CD14-positive monocyte (primary cell): Measurements from ENCODE around the gene PSORS1C1. TPM values are rescaled to one million over a fixed set of nuclear protein-coding genes. Genes with fewer than 3 reads are reported as not detected.

Experiments used
- DNase-seq, 3 donors: peaks; one replicate each; pipeline ENCODE4 v3.0.0-alpha.2; 2011 to 2022
- H2AFZ ChIP-seq: 2 replicates; pipeline ENCODE4 v1.6.0; 2012; ENCODE audit warnings: mild to moderate bottlenecking, low read depth, low read length, inconsistent platforms; ENCODE audit not compliant: insufficient read depth, poor library complexity, severe bottlenecking
- H3K27ac ChIP-seq, 2 donors: 1 replicate in 1 of 2; 2 replicates in 1 of 2; pipeline ENCODE4 v1.5.1; 2012 to 2013; ENCODE audit warnings: low read length in 2 of 2, control low read depth in 1 of 2, inconsistent platforms in 1 of 2, low read depth in 1 of 2, mild to moderate bottlenecking in 1 of 2
- H3K27me3 ChIP-seq, 2 donors: one replicate each; pipeline versions ENCODE4 v1.6.0 to v1.6.1; 2011 to 2013; ENCODE audit warnings: low read length in 2 of 2; ENCODE audit not compliant: control insufficient read depth in 2 of 2, insufficient read depth in 2 of 2
- H3K36me3 ChIP-seq, 2 donors: replicated peaks in 1 of 2; 1 replicate in 1 of 2; 2 replicates in 1 of 2; pipeline versions ENCODE4 v1.5.1 to v1.6.1; 2012 to 2013; ENCODE audit warnings: low read length in 2 of 2, control low read depth in 1 of 2, inconsistent platforms in 1 of 2, mild to moderate bottlenecking in 1 of 2; ENCODE audit not compliant: insufficient read depth in 2 of 2, control insufficient read depth in 1 of 2
- H3K4me1 ChIP-seq, 2 donors: 1 replicate in 1 of 2; 2 replicates in 1 of 2; pipeline versions ENCODE4 v1.5.1 to v1.6.1; 2012 to 2013; ENCODE audit warnings: low read length in 2 of 2, control low read depth in 1 of 2, inconsistent platforms in 1 of 2, mild to moderate bottlenecking in 1 of 2, moderate library complexity in 1 of 2; ENCODE audit not compliant: insufficient read depth in 2 of 2, control insufficient read depth in 1 of 2
- H3K4me2 ChIP-seq: replicated peaks from 2 replicates; pipeline ENCODE3; 2012; ENCODE audit warnings: low read length, moderate library complexity, mild to moderate bottlenecking; ENCODE audit not compliant: poor library complexity, severe bottlenecking; ENCODE audit errors: extremely low read depth
- H3K4me3 ChIP-seq, 3 experiments: fragments of 200-600 bp in 1 of 3; sonication (generic) in 1 of 3; replicated peaks in 1 of 3; 1 replicate in 2 of 3; 2 replicates in 1 of 3; pipeline ENCODE4 v1.5.1; 2011 to 2013; ENCODE audit warnings: low read length in 3 of 3, mild to moderate bottlenecking in 3 of 3, control low read depth in 2 of 3, low read depth in 2 of 3, inconsistent platforms in 1 of 3, moderate library complexity in 1 of 3
- H3K79me2 ChIP-seq: 2 replicates; pipeline ENCODE4 v1.6.0; 2012; ENCODE audit warnings: mild to moderate bottlenecking, control low read depth, inconsistent platforms, low read length, moderate library complexity; ENCODE audit not compliant: insufficient read depth
- H3K9ac ChIP-seq: 2 replicates; pipeline ENCODE4 v1.6.0; 2017; ENCODE audit warnings: low read length, mild to moderate bottlenecking; ENCODE audit not compliant: insufficient read depth, poor library complexity, severe bottlenecking
- H3K9me3 ChIP-seq, 2 donors: replicated peaks in 1 of 2; 1 replicate in 1 of 2; 2 replicates in 1 of 2; pipeline versions ENCODE4 v1.5.1 to v1.6.1; 2012 to 2013; ENCODE audit warnings: low read length in 2 of 2, control low read depth in 1 of 2; ENCODE audit not compliant: control insufficient read depth in 1 of 2, insufficient read depth in 1 of 2
- H4K20me1 ChIP-seq: 2 replicates; pipeline ENCODE4 v1.6.0; 2012; ENCODE audit warnings: mild to moderate bottlenecking, low read length, control low read depth, moderate library complexity; ENCODE audit not compliant: insufficient read depth
- H3K27ac Mint-ChIP-seq, 7 donors: one replicate each; pipeline ENCODE4 v1.8.0; 2020; ENCODE audit warnings: mild to moderate bottlenecking in 7 of 7, mixed read lengths in 7 of 7, moderate library complexity in 6 of 7, inconsistent platforms in 2 of 7
- H3K27me3 Mint-ChIP-seq, 3 donors: one replicate each; pipeline ENCODE4 v1.8.0; 2021 to 2022; ENCODE audit warnings: low read depth in 3 of 3, mild to moderate bottlenecking in 3 of 3, mixed read lengths in 3 of 3, moderate library complexity in 3 of 3, inconsistent platforms in 1 of 3
- H3K36me3 Mint-ChIP-seq, 2 donors: one replicate each; pipeline ENCODE4 v1.8.0; 2020; ENCODE audit warnings: mixed read lengths in 2 of 2, inconsistent platforms in 1 of 2, mild to moderate bottlenecking in 1 of 2
- H3K4me1 Mint-ChIP-seq: one replicate; pipeline ENCODE4 v1.8.0; 2020; ENCODE audit warnings: mild to moderate bottlenecking, mixed read lengths
- H3K4me3 Mint-ChIP-seq, 2 donors: one replicate each; pipeline ENCODE4 v1.8.0; 2020; ENCODE audit warnings: mild to moderate bottlenecking in 2 of 2, mixed read lengths in 2 of 2, moderate library complexity in 1 of 2
- H3K9me3 Mint-ChIP-seq, 7 donors: one replicate each; pipeline ENCODE4 v1.8.0; 2020 to 2022; ENCODE audit warnings: mixed read lengths in 7 of 7, mild to moderate bottlenecking in 6 of 7, moderate library complexity in 6 of 7, inconsistent platforms in 2 of 7
- WGBS: methylation state at CpG from one replicate; pipeline ENCODE4 v1.1.5; 2013; ENCODE audit warnings: missing lambda C conversion rate; ENCODE audit not compliant: insufficient coverage; 5-methylcytosine and 5-hydroxymethylcytosine counted together
- intact Hi-C, 2 donors: fragments of 100-400 bp; cut with micrococcal nuclease; formaldehyde crosslinking; loops; one replicate each; pipeline versions ENCODE4 v1.15.0 to v1.15.1; 2023
- polyA plus RNA-seq, 3 donors: library from polyadenylated mRNA; depleted of rRNA in 1 of 3; unstranded in 2 of 3; stranded (reverse) in 1 of 3; fragments of 300-500 nt in 2 of 3; fragments of >200 nt in 1 of 3; fragmentation: Illumina TruSeq in 2 of 3; gene quantifications; 1 replicate in 2 of 3; 2 replicates in 1 of 3; pipeline ENCODE4 v1.2.3, GENCODE V29; 2012 to 2021
- TF ChIP-seq, protein P1 (sequence below): fragments of 200-600 bp; IDR thresholded peaks from one replicate; pipeline ENCODE4 v1.8.0; 2022; ENCODE audit warnings: antibody characterized with exemption, mild to moderate bottlenecking

Gene PSORS1C1
- polyA plus RNA-seq, 3 donors: not detected

DNA sequence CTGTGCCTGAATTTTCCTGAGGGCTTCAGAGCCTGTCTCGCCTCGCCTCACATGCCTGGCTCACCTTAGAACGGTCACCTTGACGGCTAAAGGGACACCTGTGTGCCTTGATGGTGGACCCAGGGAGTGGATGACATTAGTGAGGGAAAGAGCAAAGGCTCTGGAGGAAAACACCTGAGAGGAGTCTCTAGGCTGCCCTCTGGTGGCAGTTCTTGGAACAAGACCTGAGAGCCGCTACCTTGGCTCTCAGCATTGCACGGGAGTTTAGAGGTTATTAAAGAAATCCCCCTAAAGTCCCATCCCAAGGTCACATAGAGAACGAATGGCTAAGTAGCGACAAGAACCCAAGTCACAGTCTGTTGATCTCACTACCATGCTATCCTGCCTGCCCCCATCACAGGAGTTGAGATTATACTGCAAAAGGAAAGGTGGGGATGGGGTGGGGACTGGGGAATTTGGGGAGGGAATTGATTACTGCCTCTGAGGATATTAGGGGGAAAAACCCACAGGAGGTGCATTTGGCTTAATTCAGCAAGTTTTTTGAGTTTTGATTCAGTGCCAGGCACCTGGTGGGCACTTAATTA is 13.6 kb downstream of the PSORS1C1 start:
- H3K4me1 ChIP-seq: no peaks in the 10 kb centered on the region
- no peak overlapping the region for H3K4me3 ChIP-seq
- no peaks in the 10 kb centered on the region for H3K36me3 ChIP-seq
- no peak overlapping the region for H3K4me2 ChIP-seq
- Mint-ChIP-seq H3K27ac (peak overlapping the region in 1 of 7 donors; percentile 38), H3K4me3 (no peak overlapping the region), H3K27me3 (peaks cover 4 to 10% (median 5%) of the 10 kb centered on the region in 3 donors), H3K9me3 (peaks cover 0 to 2% (median 0%) of the 10 kb centered on the region in 7 donors), H3K36me3 (no peaks in the 10 kb centered on the region), H3K4me1 (peaks cover 8% of the 10 kb centered on the region)
- TF ChIP-seq, protein P1, sequence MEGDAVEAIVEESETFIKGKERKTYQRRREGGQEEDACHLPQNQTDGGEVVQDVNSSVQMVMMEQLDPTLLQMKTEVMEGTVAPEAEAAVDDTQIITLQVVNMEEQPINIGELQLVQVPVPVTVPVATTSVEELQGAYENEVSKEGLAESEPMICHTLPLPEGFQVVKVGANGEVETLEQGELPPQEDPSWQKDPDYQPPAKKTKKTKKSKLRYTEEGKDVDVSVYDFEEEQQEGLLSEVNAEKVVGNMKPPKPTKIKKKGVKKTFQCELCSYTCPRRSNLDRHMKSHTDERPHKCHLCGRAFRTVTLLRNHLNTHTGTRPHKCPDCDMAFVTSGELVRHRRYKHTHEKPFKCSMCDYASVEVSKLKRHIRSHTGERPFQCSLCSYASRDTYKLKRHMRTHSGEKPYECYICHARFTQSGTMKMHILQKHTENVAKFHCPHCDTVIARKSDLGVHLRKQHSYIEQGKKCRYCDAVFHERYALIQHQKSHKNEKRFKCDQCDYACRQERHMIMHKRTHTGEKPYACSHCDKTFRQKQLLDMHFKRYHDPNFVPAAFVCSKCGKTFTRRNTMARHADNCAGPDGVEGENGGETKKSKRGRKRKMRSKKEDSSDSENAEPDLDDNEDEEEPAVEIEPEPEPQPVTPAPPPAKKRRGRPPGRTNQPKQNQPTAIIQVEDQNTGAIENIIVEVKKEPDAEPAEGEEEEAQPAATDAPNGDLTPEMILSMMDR: peak; percentile 92
- 36% methylated on average over 4 of the region's 8 CpGs for WGBS
- H3K27ac ChIP-seq: no peak overlapping the region
- H3K79me2 ChIP-seq: no peaks in the 10 kb centered on the region
- no peak overlapping the region for H2AFZ ChIP-seq
- intact Hi-C loops: no loop called here
- no peak overlapping the region for H3K9ac ChIP-seq
- DNase-seq: peak; percentile 23 to 56 (median 46)
- H3K27me3 ChIP-seq: no peaks in the 10 kb centered on the region
- no peaks in the 10 kb centered on the region for H4K20me1 ChIP-seq
- H3K9me3 ChIP-seq: no peaks in the 10 kb centered on the region

DNA sequence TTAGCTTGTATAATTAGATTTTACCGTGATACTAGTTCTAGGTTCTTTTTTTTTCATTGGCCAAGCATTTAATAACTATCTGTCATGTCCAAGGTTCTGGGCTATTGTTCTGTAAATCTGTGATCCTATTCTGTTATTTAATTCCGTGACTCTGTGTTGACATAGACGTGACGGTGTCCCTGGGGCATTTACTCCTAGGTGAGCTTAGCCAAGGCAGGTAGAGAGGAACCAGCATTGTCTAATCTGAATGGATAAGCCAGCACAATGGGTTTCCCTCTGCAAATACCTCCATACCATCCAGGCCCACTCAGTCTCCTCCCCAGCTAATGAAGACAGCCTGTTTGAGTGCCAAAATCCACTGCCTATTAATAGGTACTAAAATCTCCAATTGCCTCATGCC is 14.5 kb downstream of the PSORS1C1 start:
- Histone ChIP-seq H2AFZ (no peak overlapping the region), H3K4me2 (no peak overlapping the region), H4K20me1 (no peaks in the 10 kb centered on the region), H3K9ac (no peak overlapping the region), H3K4me3 (no peak overlapping the region), H3K79me2 (no peaks in the 10 kb centered on the region), H3K9me3 (no peaks in the 10 kb centered on the region), H3K27me3 (no peaks in the 10 kb centered on the region), H3K27ac (no peak overlapping the region), H3K4me1 (no peaks in the 10 kb centered on the region), H3K36me3 (no peaks in the 10 kb centered on the region)
- TF ChIP-seq, protein P1: no peak
- no peaks in the 10 kb centered on the region for H3K36me3 Mint-ChIP-seq
- no peak for DNase-seq
- peaks cover 8% of the 10 kb centered on the region for H3K4me1 Mint-ChIP-seq
- H3K27ac Mint-ChIP-seq: no peak overlapping the region
- WGBS: 96% methylated on average over 3 of the region's 4 CpGs
- peaks cover 2 to 8% (median 4%) of the 10 kb centered on the region in 3 donors for H3K27me3 Mint-ChIP-seq
- peaks cover 0 to 2% (median 0%) of the 10 kb centered on the region in 7 donors for H3K9me3 Mint-ChIP-seq
- intact Hi-C loops: no loop called here
- H3K4me3 Mint-ChIP-seq: no peak overlapping the region
